Spleen (tissue), 11 donors: Measurements from ENCODE around the gene FLVCR2. TPM values are rescaled to one million over a fixed set of nuclear protein-coding genes. Genes with fewer than 3 reads are reported as not detected.

Source experiments
- DNase-seq: peaks from one replicate; pipeline ENCODE4 v3.0.0-alpha.2; 2020
- H3K27ac ChIP-seq, 8 donors: fragments of 200-600 bp; sonication (generic) in 7 of 8; 1 replicate in 4 of 8; 2 replicates in 4 of 8; pipeline versions ENCODE4 v1.5.0 to v1.8.0; 2016 to 2021; ENCODE audit warnings: inconsistent platforms in 4 of 8, mild to moderate bottlenecking in 4 of 8, moderate library complexity in 1 of 8
- H3K27me3 ChIP-seq, 7 donors: fragments of 200-600 bp; sonication (generic) in 6 of 7; replicated peaks in 1 of 7; 1 replicate in 4 of 7; 2 replicates in 3 of 7; pipeline versions ENCODE4 v1.5.0 to v1.8.0; 2016 to 2021; ENCODE audit warnings: inconsistent platforms in 3 of 7, mild to moderate bottlenecking in 1 of 7
- H3K36me3 ChIP-seq, 6 donors: fragments of 200-600 bp; sonication (generic) in 5 of 6; 1 replicate in 4 of 6; 2 replicates in 2 of 6; pipeline versions ENCODE4 v1.5.0 to v1.8.0; 2016 to 2021; ENCODE audit warnings: inconsistent platforms in 2 of 6
- H3K4me1 ChIP-seq, 6 donors: fragments of 200-600 bp; sonication (generic) in 5 of 6; 1 replicate in 3 of 6; 2 replicates in 3 of 6; pipeline versions ENCODE4 v1.5.0 to v1.8.0; 2016 to 2021; ENCODE audit warnings: inconsistent platforms in 3 of 6
- H3K4me3 ChIP-seq, 8 donors: fragments of 200-600 bp; sonication (generic) in 7 of 8; 1 replicate in 4 of 8; 2 replicates in 4 of 8; pipeline versions ENCODE4 v1.5.0 to v1.8.0; 2016 to 2021; ENCODE audit warnings: inconsistent platforms in 4 of 8, mild to moderate bottlenecking in 4 of 8, moderate library complexity in 2 of 8
- H3K9me3 ChIP-seq, 8 donors: fragments of 200-600 bp; sonication (generic) in 7 of 8; 1 replicate in 4 of 8; 2 replicates in 4 of 8; pipeline versions ENCODE4 v1.5.0 to v1.8.0; 2016 to 2021; ENCODE audit warnings: inconsistent platforms in 4 of 8
- CTCF ChIP-seq, 11 experiments: fragments of 200-600 bp in 7 of 11; fragments of 450-650 bp in 4 of 11; sonication (generic) in 4 of 11; IDR thresholded peaks in 8 of 11; conservative IDR thresholded peaks in 3 of 11; 1 replicate in 7 of 11; 2 replicates in 4 of 11; pipeline versions ENCODE4 v1.4.0 to v1.8.0; 2016 to 2021; ENCODE audit warnings: antibody characterized with exemption in 11 of 11, inconsistent platforms in 4 of 11, mild to moderate bottlenecking in 1 of 11
- POLR2A ChIP-seq, 3 donors: fragments of 450-650 bp; IDR thresholded peaks; one replicate each; pipeline ENCODE4 v1.5.1; 2017; ENCODE audit warnings: antibody characterized with exemption in 3 of 3, mild to moderate bottlenecking in 1 of 3
- POLR2AphosphoS5 ChIP-seq, 3 donors: sonication (generic); formaldehyde crosslinking; IDR thresholded peaks; one replicate each; pipeline ENCODE4 v1.5.1; 2017; ENCODE audit warnings: antibody characterized with exemption in 3 of 3
- WGBS, 5 donors: extraction: QIAGEN DNeasy Blood & Tissue Kit in 3 of 5; methylation state at CpG; one replicate each; pipeline versions ENCODE4 v1.1.5 to v1.1.7; 2013 to 2018; 5-methylcytosine and 5-hydroxymethylcytosine counted together
- intact Hi-C: fragments of 100-400 bp; cut with DNase I; formaldehyde crosslinking; loops from one replicate; pipeline ENCODE4 v1.15.0; 2023; ENCODE audit warnings: low total_unique reads
- polyA plus RNA-seq, 3 donors: library from polyadenylated mRNA; stranded (reverse); fragments of 200-250 nt; gene quantifications; one replicate each; pipeline ENCODE4 v1.2.1, GENCODE V29; 2013
- total RNA-seq, 7 donors: library from RNA; depleted of rRNA in 3 of 7; stranded (reverse); fragments of >200 nt in 3 of 7; fragmentation: NEBNext Ultra II Directional in 4 of 7; extraction: Animal tissue kit (Norgen Biotek cat#: 25700) in 4 of 7; gene quantifications; one replicate each; pipeline versions ENCODE4 v1.1.0 to v1.2.1, GENCODE V29; 2016 to 2021
- donor health status: healthy with polysubstance abuse.
- donor health status: DM: no; HTN: no; CAD: no; lungs with moderate emphysema.
- donor health status: DM: no; HTN: no; CAD: no.
- donor health status: Bipolar disorder and iron deficiency.
- donor health status: healthy.
- donor health status: DM: no; HTN: no; CAD: no.
- donor health status: DM: yes; HTN: yes; CAD: no.

Gene FLVCR2
- total and polyA plus RNA-seq, 10 donors = 4.8 to 47.9 (median 30.2) TPM

DNA sequence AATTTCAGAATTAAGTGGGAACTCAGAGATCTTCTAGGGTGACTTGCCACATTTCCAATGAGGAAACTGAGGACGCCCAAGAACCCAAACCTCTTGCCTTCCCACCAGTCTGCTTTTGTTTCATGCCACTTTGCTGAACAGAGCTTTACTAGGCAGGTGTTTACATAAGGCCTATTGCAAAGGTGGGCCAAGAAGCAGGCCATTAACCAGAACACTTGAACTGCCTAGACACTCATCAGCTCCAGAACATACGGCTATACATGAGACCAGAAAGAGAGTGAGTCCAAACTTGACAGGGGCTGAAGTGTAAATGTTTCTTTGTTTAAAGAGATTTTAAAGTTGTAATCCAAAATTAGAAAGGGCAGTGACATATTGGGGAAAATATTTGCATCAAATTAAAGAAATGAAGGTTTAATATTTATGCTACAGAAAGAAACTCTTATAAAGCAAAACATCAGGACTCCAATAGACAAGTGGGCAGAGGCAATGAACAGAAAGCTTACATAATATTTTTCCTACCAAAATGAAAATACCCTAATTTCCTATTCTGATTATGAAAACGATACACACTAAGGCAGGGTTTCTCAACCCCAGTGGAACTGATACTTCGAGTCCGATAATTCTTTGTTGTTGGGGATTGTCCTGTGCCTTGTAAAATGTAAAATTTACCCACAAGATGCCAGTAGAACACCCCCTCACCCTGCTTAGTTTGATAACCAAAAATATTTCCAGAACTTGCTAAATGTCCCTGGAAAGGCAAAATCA is 44.4 kb upstream of the FLVCR2 start:
- H3K4me3 ChIP-seq = no peak overlapping the region
- DNase-seq = no peak
- no peak for TF ChIP-seq POLR2A (IDR thresholded peaks at IDR 0.05)
- no peak for TF ChIP-seq POLR2AphosphoS5 (IDR thresholded peaks at IDR 0.05)
- TF ChIP-seq CTCF (IDR thresholded peaks at IDR 0.05 in 8 of 11, conservative IDR thresholded peaks at IDR 0.05 in 3 of 11) = no peak
- intact Hi-C loops = no loop called here
- peaks cover 0 to 48% (median 15%) of the 10 kb centered on the region in 6 donors for H3K4me1 ChIP-seq
- H3K36me3 ChIP-seq = peaks cover 0 to 35% (median 0%) of the 10 kb centered on the region in 6 donors
- H3K27me3 ChIP-seq = no peaks in the 10 kb centered on the region
- peak overlapping the region in 3 of 8 donors; percentile 29 to 82 (median 30) for H3K27ac ChIP-seq
- H3K9me3 ChIP-seq = no peaks in the 10 kb centered on the region
- WGBS, 5 donors = 55 to 84% (median 69%) methylated on average over 5 of the region's 5 CpGs

GRCh38 chr14:75535164-75535898 is 43.1 kb upstream of the FLVCR2 start:
- Histone ChIP-seq H3K36me3 (peaks cover 0 to 24% (median 0%) of the 10 kb centered on the region in 6 donors), H3K27me3 (no peaks in the 10 kb centered on the region), H3K4me3 (no peak overlapping the region), H3K9me3 (no peaks in the 10 kb centered on the region), H3K27ac (peak overlapping the region in 6 of 8 donors; percentile 9 to 82 (median 66)), H3K4me1 (peaks cover 11 to 58% (median 27%) of the 10 kb centered on the region in 6 donors)
- no peak for DNase-seq
- WGBS, 5 donors = 90 to 93% (median 91%) methylated on average over 5 of the region's 5 CpGs
- no peak for TF ChIP-seq CTCF (IDR thresholded peaks at IDR 0.05 in 8 of 11, conservative IDR thresholded peaks at IDR 0.05 in 3 of 11)
- no peak for TF ChIP-seq POLR2A (IDR thresholded peaks at IDR 0.05)
- no peak for TF ChIP-seq POLR2AphosphoS5 (IDR thresholded peaks at IDR 0.05)
- intact Hi-C loops = no loop called here

GRCh38 chr14:75537071-75537470 is 41.3 kb upstream of the FLVCR2 start:
- Histone ChIP-seq H3K27me3 (no peaks in the 10 kb centered on the region), H3K9me3 (no peaks in the 10 kb centered on the region), H3K4me1 (peaks cover 25 to 63% (median 42%) of the 10 kb centered on the region in 6 donors), H3K4me3 (no peak overlapping the region), H3K27ac (peak overlapping the region in 3 of 8 donors; percentile 56 to 82 (median 76)), H3K36me3 (peaks cover 0 to 24% (median 0%) of the 10 kb centered on the region in 6 donors)
- TF ChIP-seq CTCF (IDR thresholded peaks at IDR 0.05 in 8 of 11, conservative IDR thresholded peaks at IDR 0.05 in 3 of 11) (no peak), POLR2A (IDR thresholded peaks at IDR 0.05) (no peak), POLR2AphosphoS5 (IDR thresholded peaks at IDR 0.05) (no peak)
- WGBS, 5 donors = 78 to 88% (median 86%) methylated on average over 4 of the region's 4 CpGs
- DNase-seq = no peak
- intact Hi-C loops = no loop called here

- H3K4me3 ChIP-seq = no peak overlapping the region
- H3K27ac ChIP-seq = peak overlapping the region in 5 of 8 donors; percentile 25 to 94 (median 92)
- TF ChIP-seq POLR2AphosphoS5 (IDR thresholded peaks at IDR 0.05) (no peak), POLR2A (IDR thresholded peaks at IDR 0.05) (no peak), CTCF (IDR thresholded peaks at IDR 0.05 in 8 of 11, conservative IDR thresholded peaks at IDR 0.05 in 3 of 11) (no peak)
- WGBS, 5 donors = 67 to 87% (median 81%) methylated on average over 5 of the region's 5 CpGs
- intact Hi-C loops = no loop called here
- H3K4me1 ChIP-seq = peaks cover 45 to 77% (median 54%) of the 10 kb centered on the region in 6 donors
- H3K36me3 ChIP-seq = peaks cover 0 to 24% (median 0%) of the 10 kb centered on the region in 6 donors
- DNase-seq = no peak
- H3K9me3 ChIP-seq = no peaks in the 10 kb centered on the region
- H3K27me3 ChIP-seq = no peaks in the 10 kb centered on the region
Measured at GRCh38 chr14:75539162-75539560, 39.3 kb upstream of the FLVCR2 start.
